Measurements from ENCODE around the gene KCNQ4.

The KCNQ4 gene

GRCh38 chr1:40777224-40777970, 6.2 kb upstream of the KCNQ4 start:
- DNase-seq = no peak

GRCh38 chr1:40780678-40781607, 2.6 kb upstream of the KCNQ4 start:
- DNase-seq = no peak

DNA sequence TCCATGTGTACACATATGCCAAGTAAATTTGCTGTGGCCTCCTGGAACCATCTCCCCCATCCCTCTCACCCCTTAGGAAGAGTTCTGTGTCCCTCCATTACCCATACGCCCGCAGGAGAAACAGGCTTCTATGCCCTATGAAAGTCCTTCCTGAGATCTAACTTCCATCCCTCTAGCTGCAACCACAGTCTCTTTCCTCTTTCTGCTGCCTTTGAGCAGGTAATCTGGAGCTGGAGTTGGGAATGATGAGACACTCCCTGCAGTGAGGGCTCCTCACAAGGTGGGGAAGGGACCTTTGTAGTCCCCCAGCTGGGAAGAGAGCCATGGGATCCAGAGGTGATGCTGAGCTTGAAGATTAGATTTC, 2.0 kb upstream of the KCNQ4 start:
- DNase-seq = no peak

- DNase-seq = no peak
Observed at GRCh38 chr1:40782371-40782956, 1.1 kb upstream of the KCNQ4 start.

DNA sequence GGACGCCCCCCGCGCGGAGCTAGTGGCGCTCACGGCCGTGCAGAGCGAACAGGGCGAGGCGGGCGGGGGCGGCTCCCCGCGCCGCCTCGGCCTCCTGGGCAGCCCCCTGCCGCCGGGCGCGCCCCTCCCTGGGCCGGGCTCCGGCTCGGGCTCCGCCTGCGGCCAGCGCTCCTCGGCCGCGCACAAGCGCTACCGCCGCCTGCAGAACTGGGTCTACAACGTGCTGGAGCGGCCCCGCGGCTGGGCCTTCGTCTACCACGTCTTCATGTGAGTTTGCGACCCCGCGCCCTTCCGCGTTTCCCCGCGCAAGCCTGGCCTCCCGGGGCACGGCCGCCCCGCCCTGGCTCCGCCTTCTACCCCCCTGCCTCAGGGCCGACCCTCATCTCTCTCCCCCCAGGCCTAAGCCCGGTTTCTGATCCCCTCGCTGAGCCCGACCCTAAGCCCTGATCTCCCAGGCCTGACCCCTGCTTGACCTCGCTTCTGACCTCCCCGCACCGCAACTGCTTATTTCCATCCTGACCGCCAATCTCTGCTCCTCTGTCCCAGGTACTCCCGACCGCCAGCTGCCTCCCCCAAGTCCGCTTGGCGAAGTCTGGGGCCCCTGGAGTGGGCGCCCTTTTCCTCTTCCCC, 669 bp downstream of the KCNQ4 start:
- no peak for DNase-seq

DNA sequence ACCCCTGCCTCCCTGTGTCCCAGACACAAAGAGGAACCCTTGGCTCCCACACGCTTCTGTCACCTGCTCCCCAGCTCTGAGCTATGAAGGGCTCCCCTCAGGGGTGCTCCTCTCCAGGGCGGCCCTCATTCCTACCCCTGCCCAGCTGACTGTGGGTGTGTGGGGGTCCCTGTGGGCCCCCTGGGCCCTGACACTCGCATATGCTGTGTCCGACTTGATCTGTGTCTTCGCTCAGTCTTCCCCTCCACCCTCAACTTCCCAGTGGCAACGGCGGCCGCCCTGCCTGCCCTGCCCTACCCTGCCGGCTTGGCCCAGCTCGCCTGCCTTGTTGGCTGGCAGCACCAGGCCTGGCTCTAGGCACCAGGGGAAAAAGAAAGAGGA, 1.2 kb downstream of the KCNQ4 start:
- DNase-seq = no peak

DNA sequence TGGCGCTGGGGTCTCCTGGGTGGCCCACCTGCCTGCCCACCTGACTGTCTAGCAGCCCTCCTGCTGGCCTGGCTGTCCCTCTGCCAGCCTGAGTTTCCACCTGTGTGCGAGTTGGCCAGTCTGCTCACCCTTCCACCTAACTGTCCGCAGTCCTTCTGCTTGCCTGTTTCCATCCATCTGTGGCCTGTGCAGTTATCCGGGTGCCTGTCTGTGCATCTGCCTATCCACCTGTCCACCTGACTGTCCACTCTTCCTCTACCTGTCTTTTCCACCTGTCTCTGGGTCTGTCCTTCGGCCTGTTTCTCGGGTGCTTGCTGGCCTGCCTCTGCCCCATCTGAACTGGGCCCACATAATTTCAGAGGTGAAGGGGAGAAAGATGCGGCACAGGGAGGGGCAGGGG, 1.9 kb downstream of the KCNQ4 start:
- no peak for DNase-seq

GRCh38 chr1:40786171-40786994, 2.8 kb downstream of the KCNQ4 start:
- DNase-seq = no peak

DNA sequence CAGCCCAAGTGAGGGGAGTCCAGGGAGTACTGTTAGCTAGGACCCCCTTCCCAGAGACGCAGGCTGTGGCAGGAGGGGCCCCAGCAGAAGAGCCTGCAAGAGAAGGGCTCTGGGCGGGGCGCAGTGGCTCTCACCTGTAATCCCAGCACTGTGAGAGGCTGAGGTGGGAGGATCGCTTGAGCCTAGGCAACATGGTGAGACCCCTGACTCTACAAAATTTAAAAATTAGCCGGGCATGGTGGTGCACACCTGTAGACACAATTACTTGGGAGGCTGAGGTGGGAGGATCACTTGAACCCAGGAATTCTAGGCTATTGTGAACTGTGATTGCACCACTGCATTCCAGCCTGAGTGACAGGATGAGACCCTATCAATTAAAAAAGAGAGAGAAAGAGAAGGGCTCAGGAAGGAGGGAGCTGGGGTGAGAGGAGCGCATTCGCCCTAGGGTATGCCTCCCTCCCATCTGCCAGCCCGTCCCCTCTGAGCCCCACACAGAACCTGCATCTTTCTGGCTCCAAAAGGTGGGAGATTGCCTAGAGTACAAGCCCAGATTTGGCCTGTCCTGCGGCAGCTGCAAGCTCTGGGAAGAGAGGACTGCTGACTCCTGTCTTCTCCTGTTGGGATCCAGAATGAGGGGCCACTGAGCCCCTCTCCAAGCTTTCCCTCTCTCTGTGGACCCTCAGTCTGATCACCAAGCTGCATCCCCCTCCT, 3.6 kb downstream of the KCNQ4 start:
- no peak for DNase-seq

GRCh38 chr1:40787737-40788560, 4.4 kb downstream of the KCNQ4 start:
- DNase-seq = no peak

DNA sequence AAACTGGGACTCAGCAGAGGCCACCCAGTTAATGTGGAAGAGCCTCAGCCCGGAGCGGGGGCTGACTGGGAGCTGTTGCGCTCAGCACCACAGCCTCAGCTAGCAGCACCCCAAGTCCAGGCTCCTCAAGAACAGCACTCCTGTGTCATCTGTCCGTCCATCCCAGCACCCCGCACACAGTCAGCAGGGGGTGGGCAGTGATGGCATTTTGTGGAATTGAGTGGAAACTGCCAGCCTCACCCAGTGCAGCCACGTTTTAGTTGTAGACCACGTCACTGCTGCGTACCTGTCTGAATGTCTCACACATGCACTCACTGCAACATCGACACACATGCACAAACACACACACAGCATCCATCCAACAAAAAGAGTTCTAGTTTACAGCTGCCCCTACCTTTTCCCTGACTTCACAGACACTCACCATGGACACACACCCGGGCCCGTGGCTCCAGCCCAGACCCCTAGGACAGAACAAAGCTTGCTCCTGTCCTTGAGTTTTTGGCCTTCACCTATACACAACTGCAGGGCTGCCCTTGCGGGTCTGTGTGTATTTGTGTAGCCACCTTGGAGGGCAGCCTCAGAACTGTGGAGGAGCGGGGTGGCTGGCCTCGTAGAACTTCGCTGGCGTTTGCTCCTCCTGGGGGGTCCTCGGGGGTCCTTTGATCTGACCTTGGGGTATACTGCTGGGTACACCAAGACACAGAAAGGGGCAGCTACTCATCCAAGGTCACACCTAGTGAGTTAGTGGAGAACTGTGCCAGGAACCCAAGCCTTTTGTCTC, 5.2 kb downstream of the KCNQ4 start:
- no peak for DNase-seq

GRCh38 chr1:40789342-40789598, 5.7 kb downstream of the KCNQ4 start:
- DNase-seq = no peak

- no peak for DNase-seq
Observed at GRCh38 chr1:40789661-40790430, 6.3 kb downstream of the KCNQ4 start.

DNA sequence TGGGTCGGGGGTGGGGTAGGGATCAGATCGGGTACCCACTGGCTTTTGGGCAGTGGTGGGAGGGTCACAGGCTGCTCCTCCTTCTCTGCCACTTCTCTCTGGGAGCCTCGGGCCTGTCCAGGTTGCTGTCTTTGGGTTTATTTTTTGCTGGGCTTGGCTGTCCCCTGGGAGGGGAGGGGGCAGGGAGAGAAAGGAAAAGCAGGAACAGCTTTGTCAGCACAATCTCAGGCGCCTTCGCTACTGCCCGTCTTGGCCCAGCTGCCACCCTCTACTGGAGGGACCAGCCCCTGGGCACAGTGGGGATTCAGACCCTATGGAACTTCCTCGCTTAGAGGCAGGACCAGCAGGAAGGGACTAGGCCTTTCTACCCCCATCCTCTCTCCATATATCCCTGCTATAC, 8.4 kb downstream of the KCNQ4 start:
- no peak for DNase-seq

DNA sequence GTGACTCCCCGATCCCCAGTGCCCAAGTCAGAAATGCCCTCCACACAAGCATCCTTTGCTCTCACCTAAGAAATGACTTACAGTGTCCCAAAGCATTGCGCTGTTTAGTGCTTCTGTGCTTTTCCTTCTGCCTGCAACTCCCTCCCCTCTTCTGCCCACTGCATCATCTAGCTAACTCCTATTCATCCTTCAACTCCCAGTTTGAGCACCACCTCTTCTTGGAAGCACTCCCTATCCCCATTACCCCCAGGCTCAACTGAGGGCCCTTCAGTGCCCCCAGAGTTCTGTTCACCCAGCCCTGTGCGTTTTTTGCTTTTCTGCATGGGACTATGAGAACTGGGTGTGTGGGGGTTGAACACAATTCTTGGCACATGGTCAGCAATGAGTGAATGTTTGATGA, 10.0 kb downstream of the KCNQ4 start:
- DNase-seq = no peak

GRCh38 chr1:40794048-40794447, 10.5 kb downstream of the KCNQ4 start:
- no peak for DNase-seq

GRCh38 chr1:40794974-40795715, 11.6 kb downstream of the KCNQ4 start:
- DNase-seq = no peak

- no peak for DNase-seq
Observed at GRCh38 chr1:40795811-40796586, 12.4 kb downstream of the KCNQ4 start.

Data from activated T-cell treated with anti-CD3 and anti-CD28 coated beads, Interleukin-2, amount 50 U/mL, for 1 hour (primary cell).